Uterus (tissue), 4 donors: ENCODE data around the gene ZNF423. TPM values are rescaled to one million over a fixed set of nuclear protein-coding genes. Genes with fewer than 3 reads are reported as not detected.

Experiments used
- DNase-seq, 2 donors: peaks; one replicate each; pipeline ENCODE4 v3.0.0-alpha.2; 2019 to 2020
- H3K27ac ChIP-seq, 2 donors: fragments of 200-600 bp; sonication (generic); 1 replicate in 1 of 2; 2 replicates in 1 of 2; pipeline ENCODE4 v1.5.1; 2016 to 2018
- H3K27me3 ChIP-seq, 2 donors: fragments of 200-600 bp; sonication (generic); one replicate each; pipeline ENCODE4 v1.5.1; 2018 to 2019; ENCODE audit warnings: control low read depth in 1 of 2
- H3K36me3 ChIP-seq, 2 donors: fragments of 200-600 bp; sonication (generic); one replicate each; pipeline ENCODE4 v1.5.1; 2019; ENCODE audit warnings: control low read depth in 1 of 2
- H3K4me1 ChIP-seq, 2 donors: fragments of 200-600 bp; sonication (generic); one replicate each; pipeline ENCODE4 v1.5.1; 2018 to 2019; ENCODE audit warnings: control low read depth in 1 of 2
- H3K4me3 ChIP-seq, 2 donors: fragments of 200-600 bp; sonication (generic); 1 replicate in 1 of 2; 2 replicates in 1 of 2; pipeline ENCODE4 v1.5.1; 2018 to 2019; ENCODE audit warnings: mild to moderate bottlenecking in 1 of 2
- H3K9me3 ChIP-seq, 2 donors: fragments of 200-600 bp; sonication (generic); one replicate each; pipeline ENCODE4 v1.5.1; 2019; ENCODE audit warnings: control low read depth in 1 of 2
- CTCF ChIP-seq, 4 experiments: fragments of 200-600 bp in 2 of 4; fragments of 450-650 bp in 2 of 4; sonication (generic) in 2 of 4; IDR thresholded peaks; one replicate each; pipeline ENCODE4 v1.5.1; 2016 to 2019; ENCODE audit warnings: antibody characterized with exemption in 4 of 4, mild to moderate bottlenecking in 2 of 4, moderate library complexity in 1 of 4
- POLR2A ChIP-seq, 2 donors: fragments of 450-650 bp; IDR thresholded peaks; one replicate each; pipeline ENCODE4 v1.6.1; 2016; ENCODE audit warnings: antibody characterized with exemption in 2 of 2, mild to moderate bottlenecking in 1 of 2, moderate library complexity in 1 of 2
- intact Hi-C: fragments of 100-400 bp; cut with DNase I; formaldehyde crosslinking; loops from one replicate; pipeline ENCODE4 v1.15.1; 2023; ENCODE audit warnings: low total_unique reads
- total RNA-seq, 4 donors: library from RNA; depleted of rRNA in 3 of 4; stranded (reverse); fragments of >200 nt in 3 of 4; gene quantifications; one replicate each; pipeline versions ENCODE4 v1.1.0 to v1.2.4, GENCODE V29; 2014 to 2023
- donor health status: DM: yes; HTN: yes; CAD: no.

The ZNF423 gene
- total RNA-seq, 4 donors from 2014 or later, result 7.1 to 33.5 (median 14.7) TPM

GRCh38 chr16:49484936-49485335 is 371.0 kb downstream of the ZNF423 start:
- no peak for TF ChIP-seq CTCF (IDR thresholded peaks at IDR 0.05)
- no peak for TF ChIP-seq POLR2A (IDR thresholded peaks at IDR 0.05)
- peak overlapping the region; percentile 38 to 78 for H3K27ac ChIP-seq
- no peaks in the 10 kb centered on the region for H3K27me3 ChIP-seq
- peak overlapping the region in 1 of 2 donors; percentile 27 for H3K4me3 ChIP-seq
- no peaks in the 10 kb centered on the region for H3K9me3 ChIP-seq
- no peak for DNase-seq
- intact Hi-C loops, result no loop called here
- no peaks in the 10 kb centered on the region for H3K36me3 ChIP-seq
- H3K4me1 ChIP-seq, result peaks cover 0 to 7% of the 10 kb centered on the region in 2 donors

- Histone ChIP-seq H3K36me3 (no peaks in the 10 kb centered on the region), H3K4me1 (peaks cover 0 to 7% of the 10 kb centered on the region in 2 donors), H3K27ac (peak overlapping the region; percentile 38 to 78), H3K4me3 (peak overlapping the region in 1 of 2 donors; percentile 27), H3K9me3 (no peaks in the 10 kb centered on the region), H3K27me3 (no peaks in the 10 kb centered on the region)
- DNase-seq, result peak; percentile 75 to 83
- intact Hi-C loops, result no loop called here
- TF ChIP-seq POLR2A (IDR thresholded peaks at IDR 0.05), result no peak
- no peak for TF ChIP-seq CTCF (IDR thresholded peaks at IDR 0.05)
Measured at GRCh38 chr16:49484451-49484849, 371.5 kb downstream of the ZNF423 start.

GRCh38 chr16:49483651-49484450 is 372.1 kb downstream of the ZNF423 start:
- intact Hi-C loops, result no loop called here
- Histone ChIP-seq H3K27me3 (no peaks in the 10 kb centered on the region), H3K4me3 (peak overlapping the region in 1 of 2 donors; percentile 27), H3K4me1 (peaks cover 0 to 7% of the 10 kb centered on the region in 2 donors), H3K9me3 (no peaks in the 10 kb centered on the region), H3K27ac (peak overlapping the region; percentile 2 to 38), H3K36me3 (no peaks in the 10 kb centered on the region)
- TF ChIP-seq CTCF (IDR thresholded peaks at IDR 0.05) (no peak), POLR2A (IDR thresholded peaks at IDR 0.05) (no peak)
- DNase-seq, result peak in 1 of 2 donors; percentile 15

GRCh38 chr16:49483251-49483650 is 372.7 kb downstream of the ZNF423 start:
- DNase-seq, result no peak
- Histone ChIP-seq H3K9me3 (no peaks in the 10 kb centered on the region), H3K4me3 (no peak overlapping the region), H3K27me3 (no peaks in the 10 kb centered on the region), H3K36me3 (no peaks in the 10 kb centered on the region), H3K27ac (no peak overlapping the region), H3K4me1 (peaks cover 0 to 7% of the 10 kb centered on the region in 2 donors)
- intact Hi-C loops, result no loop called here
- TF ChIP-seq POLR2A (IDR thresholded peaks at IDR 0.05), result no peak
- no peak for TF ChIP-seq CTCF (IDR thresholded peaks at IDR 0.05)

- H3K4me1 ChIP-seq, result peaks cover 0 to 7% of the 10 kb centered on the region in 2 donors
- H3K9me3 ChIP-seq, result no peaks in the 10 kb centered on the region
- H3K36me3 ChIP-seq, result no peaks in the 10 kb centered on the region
- intact Hi-C loops, result no loop called here
- H3K27ac ChIP-seq, result no peak overlapping the region
- no peaks in the 10 kb centered on the region for H3K27me3 ChIP-seq
- H3K4me3 ChIP-seq, result no peak overlapping the region
- TF ChIP-seq POLR2A (IDR thresholded peaks at IDR 0.05) (no peak), CTCF (IDR thresholded peaks at IDR 0.05) (no peak)
- DNase-seq, result peak in 1 of 2 donors; percentile 6
Measured at GRCh38 chr16:49482690-49483089, 373.2 kb downstream of the ZNF423 start.
